HG03354 (cell line): ENCODE measurements around the gene AP5Z1.
"Not testable (repeated sequence)": the region's sequence is repeated elsewhere in the genome, so short reads cannot be mapped to it uniquely, and the experiment has no call there.

Experiments used
- ATAC-seq: cut with Tn5 transposase; IDR thresholded peaks from one replicate; pipeline ENCODE4 v1.9.1; 2021; ENCODE audit warnings: mild to moderate bottlenecking; ENCODE audit not compliant: unreplicated experiment, poor library complexity, severe bottlenecking

Gene AP5Z1

DNA sequence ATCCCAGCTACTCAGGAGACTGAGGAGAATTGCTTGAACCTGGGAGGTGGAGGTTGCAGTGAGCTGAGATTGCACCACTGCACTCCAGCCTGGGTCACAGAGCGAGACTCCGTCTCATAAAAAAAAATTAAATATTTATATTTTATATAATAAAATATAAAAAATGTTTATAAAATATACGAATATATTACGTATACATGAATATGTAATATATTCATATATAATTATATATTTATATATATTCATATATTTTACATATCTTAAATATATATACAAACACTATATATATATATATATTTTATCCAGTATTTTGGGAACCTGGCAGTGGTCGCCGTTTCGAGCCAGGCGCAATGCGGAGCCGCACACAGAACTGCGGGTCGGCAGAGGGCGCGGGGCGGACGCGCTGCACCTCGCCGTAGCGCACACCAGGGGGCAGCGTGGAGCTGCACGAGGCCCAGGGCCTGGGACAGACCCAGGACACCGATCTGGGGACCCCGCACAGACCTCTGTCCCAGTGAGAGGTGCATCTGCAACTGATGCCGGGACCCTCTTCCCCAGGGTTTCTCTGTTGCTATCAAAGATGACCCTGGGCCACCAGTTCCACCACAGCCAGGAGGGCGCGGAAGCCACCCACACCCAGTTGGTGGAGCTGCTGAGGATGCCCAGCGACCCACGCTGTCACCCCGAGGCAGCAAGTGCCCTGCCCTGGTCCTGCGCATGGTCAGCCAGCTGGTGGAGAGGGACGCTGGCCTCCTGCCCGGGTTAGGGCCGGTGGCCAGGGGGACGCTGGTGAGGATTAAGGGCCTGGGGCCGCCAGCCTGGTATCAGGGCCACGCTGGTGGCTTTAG lies 22.7 kb downstream of the AP5Z1 start:
- ATAC-seq, result peak; percentile 75

DNA sequence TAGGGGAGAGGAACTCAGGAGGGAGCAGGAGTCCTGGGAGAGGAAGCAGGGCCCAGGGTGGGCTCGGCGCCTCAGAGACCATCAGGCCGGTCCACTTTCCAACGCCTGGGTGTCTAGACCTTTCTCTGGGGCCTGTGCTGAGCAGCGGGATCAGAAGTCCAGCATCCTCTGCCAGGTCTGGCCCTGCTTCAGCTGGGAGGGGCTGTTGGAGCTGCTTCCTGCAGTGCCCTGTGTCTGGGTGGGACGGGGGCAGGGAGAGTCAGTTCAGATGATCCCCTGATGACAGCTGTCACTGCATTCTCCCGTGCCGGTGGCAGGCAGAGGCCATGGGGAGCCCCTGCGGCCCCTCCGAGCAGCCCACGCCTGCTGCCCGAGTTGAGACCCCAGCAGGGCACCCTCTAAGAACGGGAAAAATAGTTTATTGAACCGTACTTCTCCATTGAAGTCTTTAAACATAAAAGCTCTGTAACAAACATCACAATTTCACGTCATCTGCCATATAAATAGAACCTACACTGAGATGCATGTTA lies 23.3 kb downstream of the AP5Z1 start:
- no peak for ATAC-seq

DNA sequence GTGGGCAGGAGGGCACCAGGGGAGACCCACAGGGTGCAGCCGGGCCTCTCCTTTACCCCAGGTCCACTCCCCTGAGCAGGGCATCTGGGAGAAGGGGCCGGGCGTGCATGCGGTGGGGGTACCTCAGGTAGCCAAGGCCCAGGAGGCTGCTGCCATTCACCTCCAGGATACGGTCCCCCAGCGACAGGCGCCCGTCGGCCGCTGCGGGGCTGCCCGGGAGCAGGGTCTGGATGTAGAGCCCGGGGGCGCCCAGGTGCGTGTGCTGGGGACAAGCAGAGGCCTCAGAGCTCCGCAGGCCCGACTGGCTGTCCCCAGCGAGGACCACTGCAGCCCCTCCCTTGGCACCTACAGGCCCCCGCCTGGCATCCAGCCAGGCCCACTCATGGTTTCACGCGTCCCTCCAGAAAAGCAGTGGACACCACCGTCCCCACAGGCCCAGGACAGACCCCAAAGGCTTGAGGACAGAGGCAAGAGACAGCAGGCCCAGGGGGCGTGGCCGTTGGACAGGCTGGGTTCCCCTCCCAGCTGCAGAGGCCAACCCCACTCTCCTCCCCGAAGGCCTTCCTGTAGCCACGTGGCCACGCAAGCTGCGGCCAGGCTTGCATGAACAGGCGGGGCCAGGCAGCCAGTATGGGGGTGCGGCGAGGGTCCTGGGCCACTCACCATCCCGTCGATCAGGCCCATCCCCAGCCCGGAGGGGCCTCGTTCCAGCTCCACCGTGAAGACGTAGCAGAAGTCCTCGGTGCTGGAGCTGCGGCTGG lies 24.3 kb downstream of the AP5Z1 start:
- no peak for ATAC-seq

DNA sequence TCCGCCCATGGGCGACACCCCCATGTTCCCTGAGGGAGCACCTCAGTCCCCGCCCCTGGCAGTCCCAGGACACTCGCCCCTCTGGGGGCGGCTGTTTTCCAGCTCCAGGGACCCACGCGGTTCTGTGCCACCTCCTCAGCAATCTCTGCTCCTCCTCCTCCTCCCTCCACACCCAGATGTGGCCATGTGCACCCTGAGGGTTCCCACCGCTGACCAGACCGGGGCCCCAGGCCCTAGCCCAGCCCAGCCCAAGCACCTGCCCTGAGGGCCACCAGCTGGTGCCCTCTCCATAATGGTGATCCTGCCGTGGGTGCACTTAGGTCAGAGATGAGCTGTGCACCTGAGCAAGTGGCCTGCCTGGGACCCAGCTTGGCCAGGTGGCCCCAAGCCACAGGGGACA lies 25.1 kb downstream of the AP5Z1 start:
- ATAC-seq, result no peak

DNA sequence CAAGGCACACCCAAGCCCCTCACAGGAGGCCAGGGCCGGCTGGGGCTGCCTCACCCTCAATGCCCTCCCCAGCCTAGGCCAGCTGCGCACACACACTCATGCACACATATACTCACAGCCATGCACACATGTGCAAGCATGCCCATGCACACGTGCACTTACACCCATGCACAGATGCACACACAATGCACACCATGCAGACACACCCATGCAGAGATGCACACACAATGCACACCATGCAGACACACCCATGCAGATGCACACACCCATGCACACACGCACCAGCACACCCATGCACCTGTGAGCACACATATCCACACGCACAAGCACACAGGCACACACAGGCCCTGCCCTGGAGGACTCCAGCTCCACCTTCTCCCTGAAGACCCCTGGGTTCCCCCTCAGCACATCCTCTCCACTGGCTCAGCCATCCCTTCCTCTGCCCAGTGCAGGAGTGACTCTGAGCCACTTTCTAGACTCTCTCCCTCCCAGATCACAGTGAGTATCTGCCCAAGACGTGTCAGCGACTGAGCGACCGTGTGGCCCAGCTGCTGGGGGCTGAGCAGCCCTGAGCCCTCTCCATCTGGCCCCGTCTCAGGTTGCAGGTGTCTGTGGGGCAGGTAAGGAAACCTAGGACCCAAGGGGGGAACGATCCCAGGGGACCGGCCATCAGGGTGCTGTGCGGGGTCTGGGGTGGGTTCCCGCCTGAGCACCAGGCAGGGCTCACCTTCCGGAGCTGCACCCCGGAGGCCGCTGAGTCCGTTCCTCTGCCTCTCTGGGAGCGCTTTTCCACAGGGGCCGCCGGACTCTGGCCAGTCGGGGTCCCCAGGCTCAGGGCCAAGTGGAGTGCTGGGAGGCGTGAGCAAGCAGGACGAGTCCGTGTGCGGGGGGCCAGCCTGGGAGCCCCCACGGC lies 25.8 kb downstream of the AP5Z1 start:
- ATAC-seq, result no peak

DNA sequence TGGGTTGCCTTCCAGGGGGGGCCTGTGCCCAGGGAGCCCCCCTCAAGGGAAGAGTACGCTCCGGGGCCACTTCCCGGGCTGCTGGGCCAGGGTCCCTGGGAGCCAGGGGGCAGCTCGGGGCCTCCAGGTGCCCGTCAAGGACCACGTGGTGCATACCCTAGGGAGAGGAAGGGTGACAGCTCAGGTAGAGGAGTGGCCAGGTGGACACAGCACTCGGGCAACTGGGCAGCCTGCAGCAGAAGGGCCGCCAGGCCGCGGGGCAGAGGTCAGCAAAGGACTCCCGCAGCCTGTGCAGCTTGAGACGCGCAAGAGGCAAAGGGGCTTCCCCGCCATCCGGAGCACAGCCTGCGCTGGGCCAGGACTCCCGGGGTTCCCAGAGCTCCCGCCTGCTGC lies 26.4 kb downstream of the AP5Z1 start:
- ATAC-seq, result no peak

GRCh38 chr7:4802577-4802976 lies 27.2 kb downstream of the AP5Z1 start:
- not testable (repeated sequence) for ATAC-seq

GRCh38 chr7:4803397-4804241 lies 28.2 kb downstream of the AP5Z1 start:
- no peak for ATAC-seq

GRCh38 chr7:4805110-4805983 lies 29.9 kb downstream of the AP5Z1 start:
- no peak for ATAC-seq

DNA sequence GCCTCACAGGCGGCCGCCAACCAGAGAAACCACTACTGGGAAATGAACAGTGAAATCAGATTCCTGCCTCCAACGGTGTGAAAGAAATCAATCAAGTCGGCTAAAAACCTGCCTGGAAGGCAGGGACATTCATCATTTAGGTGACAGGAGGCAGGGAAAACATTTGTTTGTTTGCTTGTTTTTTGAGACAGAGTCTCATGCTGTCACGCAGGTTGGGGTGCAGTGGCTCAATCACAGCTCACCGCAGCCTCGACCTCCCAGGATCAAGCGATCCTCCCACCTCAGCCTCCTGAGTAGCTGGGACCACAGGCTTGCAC lies 30.5 kb downstream of the AP5Z1 start:
- no peak for ATAC-seq

- no peak for ATAC-seq
These were observed 31.7 kb downstream of the AP5Z1 start for GRCh38 chr7:4806983-4807597.

- ATAC-seq, result no peak
These were observed 32.2 kb downstream of the AP5Z1 start for GRCh38 chr7:4807598-4808016.

DNA sequence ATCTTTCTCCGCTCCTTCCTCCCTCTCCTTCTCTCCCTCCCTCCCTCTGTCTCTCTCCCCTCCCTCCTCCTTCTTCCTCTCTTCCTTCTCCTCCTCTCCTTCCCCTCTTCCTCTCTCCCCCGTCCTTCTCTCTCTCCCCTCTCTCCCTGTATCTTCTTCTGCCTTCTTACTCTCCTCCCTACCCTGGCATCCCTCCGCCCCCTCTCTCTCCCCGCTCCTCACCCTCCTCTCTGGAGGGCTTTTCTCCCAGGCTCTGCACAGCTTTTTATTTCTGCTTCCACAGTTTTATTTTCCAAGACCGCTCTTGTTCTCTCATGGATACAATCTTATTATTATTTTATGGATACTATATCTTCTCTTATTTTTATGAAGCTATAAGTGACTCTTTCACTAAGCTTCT lies 32.6 kb downstream of the AP5Z1 start:
- ATAC-seq, result no peak

DNA sequence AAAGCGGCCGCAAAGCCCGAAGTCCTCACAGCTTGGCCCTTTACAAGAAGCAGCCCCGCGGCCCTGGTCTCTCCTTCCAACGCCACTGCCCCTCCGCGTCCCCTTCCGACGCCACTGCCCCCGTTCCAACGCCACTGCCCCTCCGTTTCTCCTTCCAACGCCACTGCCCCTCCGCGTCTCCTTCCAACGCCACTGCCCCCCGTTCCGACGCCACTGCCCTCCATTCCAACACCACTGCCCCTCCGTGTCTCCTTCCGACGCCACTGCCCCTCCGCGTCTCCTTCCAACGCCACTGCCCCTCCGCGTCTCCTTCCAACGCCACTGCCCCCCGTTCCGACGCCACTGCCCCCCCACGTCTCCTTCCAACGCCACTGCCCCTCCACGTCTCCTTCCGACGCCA lies 33.1 kb downstream of the AP5Z1 start:
- no peak for ATAC-seq

DNA sequence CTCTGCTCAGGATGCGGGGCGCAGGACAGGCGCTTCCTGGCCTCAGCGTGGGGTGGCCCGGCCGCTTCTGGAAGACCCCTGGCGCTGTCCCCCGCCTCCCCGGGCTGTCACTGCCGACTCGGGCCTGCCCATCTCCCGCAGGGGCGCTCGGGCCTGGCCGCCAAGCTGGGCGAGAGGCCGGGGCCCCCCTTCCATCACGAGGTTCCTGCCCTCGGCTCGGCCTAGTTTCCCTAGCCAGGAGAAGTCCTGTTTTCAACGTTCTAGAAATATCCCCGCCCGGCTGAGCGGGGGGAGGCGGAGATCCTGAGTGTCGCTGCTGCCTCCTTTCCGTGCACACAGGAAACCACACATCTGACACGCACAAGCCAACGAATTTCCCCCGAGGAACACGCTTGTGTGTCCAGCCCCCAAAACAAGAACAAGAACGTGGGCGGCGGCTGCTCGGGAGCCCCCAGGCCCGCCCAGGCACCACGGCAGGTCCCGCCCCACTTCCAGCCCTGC lies 33.7 kb downstream of the AP5Z1 start:
- ATAC-seq, result no peak

GRCh38 chr7:4809666-4810065 lies 34.2 kb downstream of the AP5Z1 start:
- ATAC-seq, result no peak

DNA sequence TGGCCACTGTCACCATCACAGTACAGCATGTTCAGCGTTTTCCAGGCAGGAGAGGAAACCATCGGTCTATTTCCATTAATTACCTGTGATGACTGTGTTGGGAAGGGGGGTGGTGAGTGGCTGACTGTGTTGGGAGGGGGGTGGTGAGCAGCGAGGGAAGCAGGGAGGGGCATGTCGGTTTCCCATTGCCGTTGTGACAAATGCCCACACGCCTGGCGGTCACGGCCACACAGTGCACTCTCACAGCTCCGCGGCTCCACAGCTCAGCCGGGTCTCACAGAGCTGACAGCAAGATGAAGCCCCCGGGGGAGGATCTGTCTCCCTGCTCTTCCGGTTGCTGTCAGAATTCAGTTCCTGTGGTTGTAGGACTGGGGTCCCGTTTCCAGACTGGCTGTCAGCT lies 39.0 kb downstream of the AP5Z1 start:
- no peak for ATAC-seq

DNA sequence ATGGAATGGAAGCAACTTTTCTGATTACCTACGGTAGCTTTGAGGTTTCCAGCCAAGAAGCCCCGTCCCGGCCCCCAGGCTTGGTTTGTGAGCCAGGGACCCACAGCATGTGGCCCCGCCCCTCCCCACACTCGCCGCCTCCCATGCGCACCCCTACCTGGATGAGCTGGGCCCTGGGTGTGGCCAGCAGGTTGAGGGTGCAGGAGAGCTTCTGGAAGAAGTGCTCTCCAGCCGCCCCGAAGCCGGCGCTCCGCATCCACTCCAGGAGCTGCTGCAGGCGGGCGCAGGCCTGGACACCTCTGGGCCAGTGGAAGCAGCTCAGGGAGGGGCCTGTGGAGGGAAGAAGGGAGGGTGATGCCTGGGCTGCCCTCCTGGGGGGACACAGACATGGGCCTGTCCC lies 39.7 kb downstream of the AP5Z1 start:
- no peak for ATAC-seq
